ENCODE data around the gene SMYD5. TPM values are rescaled to one million over a fixed set of nuclear protein-coding genes. Genes with fewer than 3 reads are reported as not detected.

Gene SMYD5
- total RNA-seq, 4 donors from 2014 or later: 14.4 to 18.1 (median 16.2) TPM

DNA sequence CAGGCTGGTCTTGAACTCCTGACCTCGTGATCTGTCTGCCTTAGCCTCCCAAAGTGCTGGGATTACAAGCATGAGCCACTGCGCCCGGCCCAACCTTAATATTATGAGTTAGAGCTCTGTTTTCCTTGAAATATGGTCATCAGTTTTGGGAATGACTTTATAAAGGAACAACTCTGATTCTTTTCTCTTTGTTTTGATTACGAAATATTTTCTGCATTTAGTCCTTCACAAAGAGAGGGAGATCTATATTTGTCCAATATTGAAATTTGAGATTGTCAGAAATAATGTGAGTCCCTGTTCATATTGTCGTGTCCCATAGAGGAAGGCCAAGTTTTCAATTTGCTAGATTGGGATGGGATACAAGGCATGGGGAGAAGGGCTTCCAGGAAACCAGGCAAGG, 3.1 kb downstream of the SMYD5 start:
- WGBS, 2 donors: 95 to 98% methylated on average over 5 of the region's 5 CpGs
- intact Hi-C loops (cut with DNase I): no loop called here

DNA sequence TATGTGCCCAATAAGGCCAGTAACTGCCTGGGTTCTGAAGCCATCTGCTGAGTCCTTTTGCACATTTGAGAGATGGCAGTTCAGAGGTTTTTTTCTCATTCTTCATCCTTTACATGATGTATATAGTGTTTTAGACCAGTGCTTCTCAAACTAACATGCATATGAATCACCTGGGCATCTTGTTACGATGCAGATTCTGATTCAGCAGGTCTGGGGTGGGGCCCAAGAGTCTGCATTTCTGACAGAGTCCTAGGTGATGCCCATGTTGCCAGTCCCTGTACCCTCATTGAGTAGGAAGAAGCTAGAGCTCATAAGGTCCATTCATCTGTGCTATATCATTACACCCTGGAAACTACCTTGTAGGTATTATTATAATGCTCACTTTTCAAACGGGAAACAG, 3.8 kb downstream of the SMYD5 start:
- peaks cover 8 to 12% of the 10 kb centered on the region in 2 donors for H3K4me1 ChIP-seq
- intact Hi-C loops (cut with DNase I): no loop called here
- H3K27me3 ChIP-seq: no peaks in the 10 kb centered on the region
- no peak overlapping the region for H3K27ac ChIP-seq
- no peak for DNase-seq
- TF ChIP-seq POLR2A (IDR thresholded peaks at IDR 0.05): no peak
- TF ChIP-seq, protein P1, sequence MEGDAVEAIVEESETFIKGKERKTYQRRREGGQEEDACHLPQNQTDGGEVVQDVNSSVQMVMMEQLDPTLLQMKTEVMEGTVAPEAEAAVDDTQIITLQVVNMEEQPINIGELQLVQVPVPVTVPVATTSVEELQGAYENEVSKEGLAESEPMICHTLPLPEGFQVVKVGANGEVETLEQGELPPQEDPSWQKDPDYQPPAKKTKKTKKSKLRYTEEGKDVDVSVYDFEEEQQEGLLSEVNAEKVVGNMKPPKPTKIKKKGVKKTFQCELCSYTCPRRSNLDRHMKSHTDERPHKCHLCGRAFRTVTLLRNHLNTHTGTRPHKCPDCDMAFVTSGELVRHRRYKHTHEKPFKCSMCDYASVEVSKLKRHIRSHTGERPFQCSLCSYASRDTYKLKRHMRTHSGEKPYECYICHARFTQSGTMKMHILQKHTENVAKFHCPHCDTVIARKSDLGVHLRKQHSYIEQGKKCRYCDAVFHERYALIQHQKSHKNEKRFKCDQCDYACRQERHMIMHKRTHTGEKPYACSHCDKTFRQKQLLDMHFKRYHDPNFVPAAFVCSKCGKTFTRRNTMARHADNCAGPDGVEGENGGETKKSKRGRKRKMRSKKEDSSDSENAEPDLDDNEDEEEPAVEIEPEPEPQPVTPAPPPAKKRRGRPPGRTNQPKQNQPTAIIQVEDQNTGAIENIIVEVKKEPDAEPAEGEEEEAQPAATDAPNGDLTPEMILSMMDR (IDR thresholded peaks at IDR 0.05): no peak
- no peaks in the 10 kb centered on the region for H3K9me3 ChIP-seq
- WGBS, 2 donors: 94 to 96% methylated on average over 2 of the region's 2 CpGs
- H3K4me3 ChIP-seq (replicated peaks in 1 of 3): no peak overlapping the region
- H3K36me3 ChIP-seq: peaks cover 0 to 14% of the 10 kb centered on the region in 2 donors

More for the DNA sequence above, 3.1 kb downstream of the SMYD5 start:
- H3K27ac ChIP-seq: no peak overlapping the region
- no peaks in the 10 kb centered on the region for H3K27me3 ChIP-seq
- TF ChIP-seq, protein P1 (IDR thresholded peaks at IDR 0.05): no peak
- no peak for TF ChIP-seq POLR2A (IDR thresholded peaks at IDR 0.05)
- peaks cover 12 to 15% of the 10 kb centered on the region in 2 donors for H3K4me1 ChIP-seq
- peaks cover 0 to 13% of the 10 kb centered on the region in 2 donors for H3K36me3 ChIP-seq
- H3K9me3 ChIP-seq: no peaks in the 10 kb centered on the region
- DNase-seq: no peak
- H3K4me3 ChIP-seq (replicated peaks in 1 of 3): no peak overlapping the region

DNA sequence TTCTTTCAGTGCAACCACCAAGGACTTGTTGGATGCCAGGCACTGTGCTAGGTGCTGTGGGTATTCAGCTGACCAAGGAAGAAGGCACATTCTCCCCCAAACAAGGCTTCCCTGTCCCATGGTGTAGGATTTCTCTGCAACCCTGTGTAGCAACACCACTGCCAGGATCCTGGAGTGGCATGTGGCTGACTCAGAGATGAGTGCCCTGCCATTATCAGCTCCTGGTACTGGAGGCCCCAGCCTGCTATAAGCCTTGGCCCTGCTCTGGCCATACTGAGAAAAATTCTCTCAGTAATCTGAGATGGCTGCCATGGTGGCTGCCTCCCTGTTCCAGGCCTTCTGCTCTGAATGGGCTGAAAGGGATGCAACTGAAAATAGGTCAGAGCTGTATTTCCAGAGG, 4.3 kb downstream of the SMYD5 start:
- DNase-seq: no peak
- no peak for TF ChIP-seq POLR2A (IDR thresholded peaks at IDR 0.05)
- TF ChIP-seq, protein P1 (IDR thresholded peaks at IDR 0.05): no peak
- Histone ChIP-seq H3K27me3 (no peaks in the 10 kb centered on the region), H3K36me3 (peaks cover 0 to 18% of the 10 kb centered on the region in 2 donors), H3K4me1 (peaks cover 8 to 12% of the 10 kb centered on the region in 2 donors), H3K9me3 (no peaks in the 10 kb centered on the region), H3K27ac (no peak overlapping the region), H3K4me3 (replicated peaks in 1 of 3) (no peak overlapping the region)
- intact Hi-C loops (cut with DNase I): no loop called here

DNA sequence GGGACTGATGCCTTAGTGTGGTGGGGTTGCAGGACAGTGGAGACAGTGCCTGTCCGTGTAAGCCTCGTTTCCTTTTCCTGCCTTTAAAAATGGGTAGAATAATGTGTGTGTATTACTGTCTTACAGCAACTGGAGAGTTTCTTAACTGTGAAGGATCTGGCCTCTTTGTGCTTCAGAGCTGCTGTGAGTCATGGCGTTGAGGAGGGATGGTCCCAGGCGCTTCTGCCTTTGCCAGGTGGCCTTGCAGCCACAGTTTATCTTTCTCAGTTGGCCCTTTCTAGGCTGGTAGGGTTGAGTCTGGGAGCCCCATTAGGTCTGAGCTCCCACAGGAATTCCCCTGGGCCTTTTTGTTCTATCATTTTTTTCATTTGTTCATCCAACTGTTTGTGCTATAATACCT, 9.8 kb downstream of the SMYD5 start:
- Histone ChIP-seq H3K4me3 (replicated peaks in 1 of 3) (no peak overlapping the region), H3K27ac (no peak overlapping the region), H3K9me3 (no peaks in the 10 kb centered on the region), H3K27me3 (no peaks in the 10 kb centered on the region), H3K36me3 (peaks cover 0 to 29% of the 10 kb centered on the region in 2 donors), H3K4me1 (no peaks in the 10 kb centered on the region)
- intact Hi-C loops (cut with DNase I): no loop called here
- TF ChIP-seq POLR2A (IDR thresholded peaks at IDR 0.05): no peak
- TF ChIP-seq, protein P1 (IDR thresholded peaks at IDR 0.05): no peak
- WGBS, 2 donors: 86 to 96% methylated on average over 4 of the region's 4 CpGs
- DNase-seq: no peak

DNA sequence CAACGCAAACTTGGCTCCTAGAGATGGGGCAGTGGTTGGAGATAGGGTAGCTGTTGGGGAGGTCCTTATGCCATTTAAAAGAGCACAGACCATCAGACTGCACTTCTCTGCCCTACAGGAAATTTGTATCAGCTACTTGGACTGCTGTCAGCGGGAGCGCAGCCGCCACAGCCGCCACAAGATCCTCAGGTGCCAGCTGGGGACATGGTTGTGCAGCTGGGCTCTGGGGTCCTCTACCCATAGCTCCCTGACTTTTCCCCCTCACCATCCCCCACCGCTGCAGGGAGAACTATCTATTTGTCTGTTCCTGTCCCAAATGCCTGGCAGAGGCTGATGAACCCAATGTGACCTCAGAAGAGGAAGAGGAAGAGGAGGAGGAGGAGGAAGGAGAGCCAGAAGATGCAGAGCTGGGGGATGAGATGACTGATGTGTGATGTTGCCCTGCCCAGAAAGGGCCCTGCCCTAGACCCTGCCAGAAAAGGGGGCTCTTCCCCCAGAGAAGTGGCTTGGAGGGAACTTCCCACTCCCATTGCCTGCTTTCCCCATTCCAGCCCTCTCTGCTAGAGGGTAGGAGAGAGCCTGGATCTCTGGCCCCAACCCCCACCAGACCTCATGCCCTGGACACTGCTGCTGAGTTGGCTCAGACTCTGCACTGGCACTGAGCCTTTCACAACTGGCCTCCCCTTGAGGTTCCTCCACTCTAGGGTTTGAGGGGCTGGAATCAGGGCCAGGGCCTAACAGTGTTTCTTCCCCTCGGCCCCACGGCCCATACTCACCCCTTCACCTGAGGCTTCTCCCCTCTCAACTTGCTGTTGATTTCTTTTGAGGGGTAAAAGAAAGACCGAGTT, 11.7 kb downstream of the SMYD5 start:
- Histone ChIP-seq H3K9me3 (no peaks in the 10 kb centered on the region), H3K27ac (no peak overlapping the region), H3K4me3 (replicated peaks in 1 of 3) (no peak overlapping the region), H3K4me1 (no peaks in the 10 kb centered on the region), H3K36me3 (peaks cover 0 to 26% of the 10 kb centered on the region in 2 donors), H3K27me3 (no peaks in the 10 kb centered on the region)
- intact Hi-C loops (cut with DNase I): no loop called here
- no peak for DNase-seq
- 80 to 87% methylated on average over 9 of the region's 9 CpGs for WGBS, 2 donors
- TF ChIP-seq, protein P1 (IDR thresholded peaks at IDR 0.05): no peak
- no peak for TF ChIP-seq POLR2A (IDR thresholded peaks at IDR 0.05)
